ENCODE measurements around the gene ASZ1.

ASZ1 gene

DNA sequence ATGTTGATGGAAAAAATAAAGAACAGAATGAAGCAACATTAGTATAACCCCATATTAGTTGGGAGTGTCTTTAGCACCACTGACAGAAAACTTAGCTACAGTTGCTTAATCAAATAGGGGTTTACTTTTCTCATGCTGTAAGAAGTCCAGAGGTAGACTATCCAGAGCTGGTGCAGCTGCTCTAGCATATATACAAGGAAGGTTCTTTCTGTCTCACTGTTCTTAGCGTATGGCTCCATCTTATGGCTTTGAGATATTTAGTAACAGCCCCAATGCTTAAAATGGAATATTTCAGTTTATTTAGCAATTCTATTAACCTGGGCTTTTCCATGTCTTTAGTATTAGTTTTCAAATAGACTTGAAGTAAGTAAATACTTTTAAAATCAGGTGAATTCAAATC is 89.3 kb downstream of the ASZ1 start:
- DNase-seq (ENCODE audit: low read depth in 2 of 2) = no peak

DNA sequence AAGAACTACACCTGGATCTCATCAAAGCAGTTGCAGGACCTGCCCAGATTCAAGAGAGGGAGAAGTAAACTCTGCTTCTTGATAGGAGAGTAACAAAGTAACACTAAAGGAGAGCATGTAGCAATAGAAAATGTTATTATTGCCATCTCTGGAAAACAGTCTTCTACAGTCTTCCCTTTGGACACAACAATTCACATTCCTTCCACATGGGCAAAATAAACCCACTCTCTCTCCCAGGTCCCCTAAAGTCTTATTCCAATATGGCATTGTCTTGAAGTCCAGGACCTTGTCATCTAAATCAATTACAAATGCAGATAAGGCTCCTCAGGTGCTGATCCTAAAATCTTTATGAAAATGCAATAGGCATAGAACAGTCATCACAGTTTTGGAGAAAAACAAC is 94.1 kb downstream of the ASZ1 start:
- DNase-seq (ENCODE audit: low read depth in 2 of 2) = no peak

DNA sequence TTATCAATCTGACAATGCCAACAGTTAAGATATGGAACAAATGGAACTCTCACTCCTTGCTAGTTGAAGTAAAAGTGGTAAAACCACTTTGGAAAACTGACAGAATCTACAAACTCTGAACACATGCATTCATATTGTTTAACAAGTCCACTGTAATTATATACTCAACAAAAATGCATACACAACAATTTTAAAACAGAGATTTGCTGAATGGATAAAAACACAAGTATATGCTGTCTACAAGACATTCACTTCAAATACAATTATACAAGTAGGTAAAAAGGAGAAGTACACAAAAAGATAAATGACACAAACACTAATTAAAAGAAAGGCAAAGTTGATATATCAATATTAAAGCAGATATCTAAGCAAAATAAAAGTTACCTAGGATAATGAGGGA is 95.3 kb downstream of the ASZ1 start:
- no peak for DNase-seq (ENCODE audit: low read depth in 2 of 2)

DNA sequence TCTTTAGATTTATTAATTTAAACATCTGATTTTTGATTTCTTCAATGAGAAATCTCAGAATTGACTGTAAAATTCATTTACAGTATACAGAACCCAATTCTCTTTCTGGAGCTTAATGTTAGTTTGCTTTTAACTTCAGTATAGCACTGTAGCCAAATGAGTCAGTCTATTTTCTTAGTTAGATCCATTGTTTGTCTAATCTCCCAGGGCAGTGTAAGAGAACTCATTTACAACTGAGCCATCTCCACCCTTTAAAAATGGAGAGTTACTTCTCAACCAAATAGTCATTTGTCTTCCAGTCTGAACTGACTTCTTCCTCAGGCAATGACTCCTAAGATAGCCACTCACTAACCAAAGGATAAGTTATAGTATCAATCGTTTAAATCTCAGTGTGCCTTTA is 101.5 kb downstream of the ASZ1 start:
- no peak for DNase-seq (ENCODE audit: low read depth in 2 of 2)

DNA sequence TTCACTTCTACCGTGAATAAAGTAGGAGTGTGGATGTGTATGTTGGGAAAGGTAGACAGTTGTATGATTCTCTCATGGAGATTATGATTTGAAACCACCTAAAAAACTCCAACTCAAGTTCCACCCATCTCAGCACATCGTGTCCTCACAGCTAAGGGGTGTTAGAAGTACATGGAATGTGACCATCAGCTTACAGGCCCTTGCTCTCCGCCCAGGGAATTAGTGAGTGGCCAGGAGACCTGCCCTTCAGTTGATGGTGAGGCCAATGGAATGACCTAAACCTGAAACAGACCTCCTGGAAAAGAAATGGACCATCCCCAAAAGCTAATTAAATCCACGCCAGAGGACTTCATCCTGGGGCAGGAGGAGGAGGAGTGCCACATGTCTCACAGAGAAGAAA is 102.3 kb downstream of the ASZ1 start:
- DNase-seq (ENCODE audit: low read depth in 2 of 2) = no peak

DNA sequence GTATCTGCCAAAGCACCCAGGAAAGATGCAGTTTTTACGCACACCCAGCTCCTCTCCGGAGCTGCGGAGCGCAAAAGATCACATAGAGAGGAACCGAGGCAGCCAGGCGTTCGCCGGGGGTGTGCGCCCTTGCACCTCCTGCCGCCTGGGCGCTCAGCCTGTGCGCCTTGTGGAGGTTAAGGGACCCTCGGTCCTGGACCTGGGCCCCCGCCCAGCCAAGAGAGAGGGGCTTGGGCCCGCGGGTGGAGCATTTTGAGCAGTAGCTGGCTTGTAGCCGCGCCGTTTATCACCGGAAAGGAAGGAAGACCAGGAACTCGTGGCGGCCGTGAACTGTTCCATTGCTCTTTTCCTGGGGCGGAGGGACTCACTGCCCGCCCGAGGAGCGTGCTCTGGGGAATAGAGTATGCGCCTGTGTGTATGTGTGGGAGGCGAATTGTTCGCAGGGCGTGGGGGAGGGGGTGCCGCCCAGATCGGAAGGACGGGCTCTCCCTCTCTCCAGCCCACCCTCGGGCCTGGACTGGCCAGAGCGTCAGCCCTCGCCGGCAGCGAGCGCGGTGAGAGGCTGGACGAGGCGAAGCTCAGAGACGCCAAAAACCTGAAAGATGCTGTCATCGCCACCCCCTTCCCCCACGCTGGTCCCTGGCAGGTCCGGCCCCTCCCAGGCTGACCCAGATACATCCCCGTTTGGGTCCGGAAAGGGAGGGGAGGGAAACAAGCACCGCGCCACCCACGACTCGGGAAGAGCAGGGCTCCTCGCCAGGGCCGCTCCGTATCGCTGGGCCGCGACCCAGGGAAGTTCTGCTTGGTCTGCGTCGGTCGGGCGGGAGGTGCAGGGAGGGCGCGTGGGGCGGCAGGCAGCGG is 103.2 kb downstream of the ASZ1 start:
- no peak for DNase-seq (ENCODE audit: low read depth in 2 of 2)

DNA sequence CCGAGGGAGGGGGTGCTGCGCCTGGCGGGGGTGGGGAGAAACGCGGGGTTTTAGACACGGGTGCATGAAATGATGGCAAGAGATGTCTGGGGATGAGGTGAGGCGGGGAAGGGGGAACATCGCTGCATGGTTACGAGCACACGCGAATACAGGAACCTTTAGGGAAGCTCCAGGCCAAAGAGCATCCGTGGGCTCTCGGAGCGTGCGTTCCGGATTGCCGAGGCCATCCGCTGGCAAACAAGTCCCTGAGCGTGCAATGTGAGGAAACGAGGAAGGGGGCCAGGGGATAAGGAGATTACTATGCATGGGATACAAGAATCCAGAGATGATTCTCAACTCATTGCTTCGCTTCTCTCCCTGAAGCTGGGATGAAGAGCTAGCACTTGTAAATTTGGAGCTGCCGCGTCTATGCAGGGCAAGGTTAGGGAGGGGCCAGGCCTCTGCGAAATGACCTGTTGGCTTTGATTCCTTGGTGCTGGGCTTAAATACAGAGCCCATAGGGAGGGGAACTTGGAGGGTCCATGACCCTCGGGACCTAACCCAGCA is 103.9 kb downstream of the ASZ1 start:
- no peak for DNase-seq (ENCODE audit: low read depth in 2 of 2)

DNA sequence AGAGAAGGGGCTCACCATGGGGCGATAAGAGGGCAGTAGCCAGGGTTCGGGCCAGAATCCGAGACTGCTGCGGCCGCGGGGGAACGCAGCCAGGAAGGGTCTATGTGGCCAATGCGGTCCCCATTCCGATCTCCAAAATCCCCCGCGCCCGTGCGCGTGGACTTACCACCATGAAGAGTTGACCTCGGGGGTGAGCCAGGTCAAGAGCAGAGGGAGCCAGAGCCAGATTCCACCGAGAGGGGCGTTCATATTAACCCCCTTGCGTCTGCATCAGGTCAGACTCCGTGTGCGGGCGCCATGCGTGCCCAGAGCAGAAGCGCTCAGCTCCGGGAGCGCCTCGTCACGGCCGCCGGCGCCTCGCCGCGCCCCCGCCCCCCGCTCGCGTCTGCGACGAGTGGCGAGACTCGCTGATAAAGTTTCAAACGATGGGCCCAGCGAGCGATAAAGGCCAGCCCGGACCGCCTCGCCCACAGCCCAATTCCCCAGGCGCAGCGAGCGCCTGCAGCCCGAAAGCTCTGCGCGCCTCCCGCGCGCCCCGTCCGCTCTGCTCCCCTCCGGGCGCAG is 104.5 kb downstream of the ASZ1 start, which contains the start of gene WNT2:
TSS of gene WNT2 (minus strand) at position 318 of the 564 bp plus-strand sequence. CDS start at position 249, 69 bp downstream.
- DNase-seq (ENCODE audit: low read depth in 2 of 2) = no peak

DNA sequence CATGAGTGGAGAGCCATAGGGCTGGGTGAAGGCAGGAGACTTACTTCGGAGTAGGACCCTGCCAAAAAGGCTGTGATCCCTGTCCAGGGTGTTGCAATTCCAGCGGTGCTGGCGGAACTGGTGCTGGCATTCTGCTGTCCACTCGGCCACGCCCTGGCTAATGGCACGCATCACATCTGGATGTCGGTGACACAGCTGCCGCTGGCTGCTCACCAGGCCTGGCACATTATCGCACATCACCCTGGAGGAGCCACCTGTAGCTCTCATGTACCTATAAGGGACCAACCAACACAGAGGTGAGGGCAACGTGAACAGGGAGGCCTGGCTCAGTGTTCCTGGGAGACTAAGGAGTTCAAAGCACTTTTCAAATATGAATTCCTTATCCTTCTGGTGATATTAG is 106.8 kb downstream of the ASZ1 start:
- DNase-seq (ENCODE audit: low read depth in 2 of 2) = no peak

DNA sequence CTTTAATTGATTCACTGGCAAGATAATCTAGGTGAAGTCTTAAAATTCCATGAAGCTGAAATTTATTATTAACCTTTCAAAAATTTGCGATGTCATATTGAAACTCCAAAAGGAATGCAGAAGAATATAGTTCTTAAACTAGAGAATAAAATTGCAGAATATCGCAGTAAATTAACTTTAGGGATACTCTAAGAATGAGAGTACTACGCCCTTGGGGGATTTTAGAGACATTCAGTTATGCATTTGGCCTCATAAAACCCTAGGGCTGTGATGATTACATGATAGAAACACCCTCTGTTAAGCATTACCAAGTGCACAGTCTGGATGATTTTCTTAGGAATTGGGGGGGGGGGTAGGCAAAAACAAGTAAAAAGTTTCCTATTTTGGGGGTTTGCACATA is 108.1 kb downstream of the ASZ1 start:
- DNase-seq (ENCODE audit: low read depth in 2 of 2) = no peak

DNA sequence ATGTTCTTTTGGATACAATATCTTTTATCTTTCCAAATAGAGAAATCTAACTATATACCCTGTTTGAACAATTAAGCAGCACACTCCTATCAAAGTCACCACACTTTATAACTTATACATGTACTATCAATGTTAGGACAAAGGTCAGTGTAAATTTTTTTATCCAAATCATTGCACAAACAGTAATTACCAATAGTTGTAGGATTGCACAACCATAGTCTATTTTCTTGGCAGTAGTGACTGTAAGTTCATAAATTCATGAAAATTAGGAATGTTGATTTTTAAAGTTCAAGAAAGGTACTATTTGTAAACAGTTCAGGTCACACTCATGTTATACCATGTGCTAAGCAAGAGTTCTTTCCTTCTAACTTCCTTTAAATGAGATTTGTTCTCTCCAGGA is 113.7 kb downstream of the ASZ1 start:
- no peak for DNase-seq (ENCODE audit: low read depth in 2 of 2)

All from stimulated activated CD8-positive, alpha-beta memory T cell treated with anti-CD3 and anti-CD28 coated beads, Interleukin-15, amount 100 ng/mL, for 4 hours (primary cell).